SU-DHL-6 (cell line): ENCODE measurements around the gene PLEKHA5.

Experiments
- H2AFZ ChIP-seq: fragments of 200-600 bp; sonication (generic); 2 replicates; pipeline ENCODE4 v1.6.1; 2014; ENCODE audit warnings: low read depth, mild to moderate bottlenecking, moderate library complexity, mixed read lengths, antibody characterized with exemption, low read length; ENCODE audit not compliant: severe bottlenecking
- H3F3A ChIP-seq: fragments of 200-600 bp; shearing (Covaris generic); 2 replicates; pipeline ENCODE4 v1.6.0; 2016; ENCODE audit warnings: antibody characterized with exemption, mild to moderate bottlenecking; ENCODE audit not compliant: insufficient read depth
- H3K27ac ChIP-seq: fragments of 200-600 bp; sonication (generic); 2 replicates; pipeline ENCODE4 v1.5.1; 2016; ENCODE audit warnings: low read depth, mild to moderate bottlenecking, low read length, moderate library complexity, mixed read lengths
- H3K27me3 ChIP-seq: fragments of 200-600 bp; sonication (generic), shearing (Covaris generic); 2 replicates; pipeline ENCODE4 v1.6.0; 2014; ENCODE audit warnings: mild to moderate bottlenecking, low read length
- H3K36me3 ChIP-seq: fragments of 200-600 bp; sonication (generic); 2 replicates; pipeline ENCODE4 v1.6.1; 2014; ENCODE audit warnings: mild to moderate bottlenecking, low read length, mixed read lengths
- H3K4me2 ChIP-seq: fragments of 300-600, 200-600 bp; shearing (Covaris generic), sonication (generic); 2 replicates; pipeline ENCODE4 v1.6.0; 2014; ENCODE audit warnings: low read length, low read depth, mild to moderate bottlenecking; ENCODE audit not compliant: poor library complexity, severe bottlenecking
- H3K4me3 ChIP-seq: fragments of 200-600 bp; sonication (generic); 2 replicates; pipeline ENCODE4 v1.5.1; 2014; ENCODE audit warnings: antibody characterized with exemption, low read length, mild to moderate bottlenecking, mixed read lengths; ENCODE audit not compliant: insufficient read depth, poor library complexity, severe bottlenecking
- H3K79me2 ChIP-seq: fragments of 200-600 bp; sonication (generic); 2 replicates; pipeline ENCODE4 v1.6.1; 2014; ENCODE audit warnings: mild to moderate bottlenecking, low read length, moderate library complexity; ENCODE audit not compliant: insufficient read depth
- H3K9ac ChIP-seq: fragments of 200-600 bp; sonication (generic); 2 replicates; pipeline ENCODE4 v1.7.0; 2014; ENCODE audit warnings: mild to moderate bottlenecking, low read length
- H3K9me2 ChIP-seq: fragments of 200-600 bp; sonication (generic); replicated peaks from 2 replicates; pipeline ENCODE4 v1.6.1; 2014; ENCODE audit warnings: low read length; ENCODE audit not compliant: insufficient read depth
- H3K9me3 ChIP-seq: fragments of 200-600 bp; sonication (generic); 2 replicates; pipeline ENCODE4 v1.6.1; 2014; ENCODE audit warnings: low read length, mixed read lengths; ENCODE audit not compliant: insufficient read depth
- H4K20me1 ChIP-seq: fragments of 200-600 bp; sonication (generic); 2 replicates; pipeline ENCODE4 v1.6.1; 2014; ENCODE audit warnings: low read depth, mild to moderate bottlenecking, antibody characterized with exemption, low read length, moderate library complexity, mixed read lengths
- EZH2phosphoT487 ChIP-seq: fragments of 200-600 bp; sonication (generic), shearing (Covaris generic); conservative IDR thresholded peaks from 2 replicates; pipeline ENCODE4 v1.6.1; 2018; ENCODE audit warnings: mild to moderate bottlenecking, antibody characterized with exemption, low read length, moderate library complexity, mixed read lengths
- TF ChIP-seq, protein P1 (sequence below): fragments of 200-600 bp; sonication (generic); IDR thresholded peaks from one replicate; pipeline ENCODE4 v1.5.1; 2017; ENCODE audit warnings: antibody characterized with exemption, mild to moderate bottlenecking, low read length, moderate library complexity; ENCODE audit not compliant: insufficient read depth, poor library complexity, severe bottlenecking

Gene PLEKHA5

GRCh38 chr12:19196959-19197630 lies 67.6 kb downstream of the PLEKHA5 start:
- TF ChIP-seq, protein P1, sequence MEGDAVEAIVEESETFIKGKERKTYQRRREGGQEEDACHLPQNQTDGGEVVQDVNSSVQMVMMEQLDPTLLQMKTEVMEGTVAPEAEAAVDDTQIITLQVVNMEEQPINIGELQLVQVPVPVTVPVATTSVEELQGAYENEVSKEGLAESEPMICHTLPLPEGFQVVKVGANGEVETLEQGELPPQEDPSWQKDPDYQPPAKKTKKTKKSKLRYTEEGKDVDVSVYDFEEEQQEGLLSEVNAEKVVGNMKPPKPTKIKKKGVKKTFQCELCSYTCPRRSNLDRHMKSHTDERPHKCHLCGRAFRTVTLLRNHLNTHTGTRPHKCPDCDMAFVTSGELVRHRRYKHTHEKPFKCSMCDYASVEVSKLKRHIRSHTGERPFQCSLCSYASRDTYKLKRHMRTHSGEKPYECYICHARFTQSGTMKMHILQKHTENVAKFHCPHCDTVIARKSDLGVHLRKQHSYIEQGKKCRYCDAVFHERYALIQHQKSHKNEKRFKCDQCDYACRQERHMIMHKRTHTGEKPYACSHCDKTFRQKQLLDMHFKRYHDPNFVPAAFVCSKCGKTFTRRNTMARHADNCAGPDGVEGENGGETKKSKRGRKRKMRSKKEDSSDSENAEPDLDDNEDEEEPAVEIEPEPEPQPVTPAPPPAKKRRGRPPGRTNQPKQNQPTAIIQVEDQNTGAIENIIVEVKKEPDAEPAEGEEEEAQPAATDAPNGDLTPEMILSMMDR = no peak
- TF ChIP-seq EZH2phosphoT487 = no peak

GRCh38 chr12:19198272-19198671 lies 68.7 kb downstream of the PLEKHA5 start:
- no peak overlapping the region for H2AFZ ChIP-seq
- H3K27ac ChIP-seq = no peak overlapping the region
- H3K9me2 ChIP-seq = no peaks in the 10 kb centered on the region
- H3K79me2 ChIP-seq = no peaks in the 10 kb centered on the region
- H3K4me2 ChIP-seq = no peak overlapping the region
- no peaks in the 10 kb centered on the region for H3K27me3 ChIP-seq
- H3K36me3 ChIP-seq = no peaks in the 10 kb centered on the region
- no peaks in the 10 kb centered on the region for H3K9me3 ChIP-seq
- TF ChIP-seq, protein P1 = no peak
- TF ChIP-seq EZH2phosphoT487 = no peak
- no peak overlapping the region for H3K9ac ChIP-seq
- H3F3A ChIP-seq = no peaks in the 10 kb centered on the region
- no peak overlapping the region for H3K4me3 ChIP-seq
- H4K20me1 ChIP-seq = no peaks in the 10 kb centered on the region

More at GRCh38 chr12:19196959-19197630, 67.6 kb downstream of the PLEKHA5 start:
- Histone ChIP-seq H3K9me2 (no peaks in the 10 kb centered on the region), H3K4me2 (no peak overlapping the region), H2AFZ (no peak overlapping the region), H3K27me3 (no peaks in the 10 kb centered on the region), H3K79me2 (no peaks in the 10 kb centered on the region), H4K20me1 (no peaks in the 10 kb centered on the region), H3K27ac (no peak overlapping the region), H3K9ac (no peak overlapping the region), H3K4me3 (no peak overlapping the region), H3K9me3 (no peaks in the 10 kb centered on the region), H3K36me3 (no peaks in the 10 kb centered on the region), H3F3A (no peaks in the 10 kb centered on the region)

- Histone ChIP-seq H3K4me3 (no peak overlapping the region), H3K27me3 (no peaks in the 10 kb centered on the region), H3K9me3 (no peaks in the 10 kb centered on the region), H3K36me3 (no peaks in the 10 kb centered on the region), H3K9ac (no peak overlapping the region), H3K9me2 (no peaks in the 10 kb centered on the region), H3K4me2 (no peak overlapping the region), H3K79me2 (no peaks in the 10 kb centered on the region), H3F3A (no peaks in the 10 kb centered on the region), H4K20me1 (no peaks in the 10 kb centered on the region), H2AFZ (no peak overlapping the region), H3K27ac (no peak overlapping the region)
- TF ChIP-seq, protein P1 = no peak
Observed at GRCh38 chr12:19199332-19199731, 69.8 kb downstream of the PLEKHA5 start.
